Measurements from ENCODE around the gene HDLBP.

HDLBP gene

DNA sequence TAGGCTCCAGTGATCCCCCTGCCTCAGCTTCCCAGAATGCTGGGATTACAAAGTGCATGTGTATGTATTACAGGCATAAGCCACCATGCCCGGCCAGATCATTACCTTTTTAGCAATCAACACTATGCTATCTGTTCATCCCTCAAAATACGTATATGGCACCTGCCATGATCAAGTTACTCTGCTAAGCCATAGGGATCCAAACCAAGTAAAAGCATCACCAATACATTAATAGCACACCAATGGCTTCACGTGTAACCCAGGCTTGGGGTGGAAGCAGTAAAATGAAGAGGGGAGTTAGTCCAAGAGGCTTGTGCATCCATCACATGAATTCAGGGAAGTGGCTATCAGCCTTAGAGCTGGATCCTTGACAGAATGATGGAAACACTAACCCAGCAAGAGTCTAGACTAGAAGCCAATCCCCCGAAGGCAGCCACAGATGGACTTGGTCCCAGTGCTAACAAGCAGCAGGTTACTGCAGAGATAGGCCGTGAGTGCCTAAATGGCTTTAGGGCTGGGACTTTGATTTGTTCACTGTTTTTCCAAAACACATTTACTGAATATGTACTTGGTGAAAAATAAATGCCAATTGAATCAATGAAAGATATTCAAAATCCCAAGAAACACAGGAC lies 11.3 kb downstream of the HDLBP start:
- Histone ChIP-seq H3K9me3 (no peaks in the 10 kb centered on the region), H3K27me3 (no peaks in the 10 kb centered on the region), H3K36me3 (peaks cover 2% of the 10 kb centered on the region; the same call in 1 of the 2 replicates), H3K4me1 (peaks cover 8% of the 10 kb centered on the region), H3K4me3 (ENCODE audit: low read depth, low read length) (no peak overlapping the region)
- TF ChIP-seq, protein P1, sequence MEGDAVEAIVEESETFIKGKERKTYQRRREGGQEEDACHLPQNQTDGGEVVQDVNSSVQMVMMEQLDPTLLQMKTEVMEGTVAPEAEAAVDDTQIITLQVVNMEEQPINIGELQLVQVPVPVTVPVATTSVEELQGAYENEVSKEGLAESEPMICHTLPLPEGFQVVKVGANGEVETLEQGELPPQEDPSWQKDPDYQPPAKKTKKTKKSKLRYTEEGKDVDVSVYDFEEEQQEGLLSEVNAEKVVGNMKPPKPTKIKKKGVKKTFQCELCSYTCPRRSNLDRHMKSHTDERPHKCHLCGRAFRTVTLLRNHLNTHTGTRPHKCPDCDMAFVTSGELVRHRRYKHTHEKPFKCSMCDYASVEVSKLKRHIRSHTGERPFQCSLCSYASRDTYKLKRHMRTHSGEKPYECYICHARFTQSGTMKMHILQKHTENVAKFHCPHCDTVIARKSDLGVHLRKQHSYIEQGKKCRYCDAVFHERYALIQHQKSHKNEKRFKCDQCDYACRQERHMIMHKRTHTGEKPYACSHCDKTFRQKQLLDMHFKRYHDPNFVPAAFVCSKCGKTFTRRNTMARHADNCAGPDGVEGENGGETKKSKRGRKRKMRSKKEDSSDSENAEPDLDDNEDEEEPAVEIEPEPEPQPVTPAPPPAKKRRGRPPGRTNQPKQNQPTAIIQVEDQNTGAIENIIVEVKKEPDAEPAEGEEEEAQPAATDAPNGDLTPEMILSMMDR (IDR thresholded peaks at IDR 0.05; ENCODE audit: low read depth, low read length): no peak
- no peak for DNase-seq

GRCh38 chr2:241302759-241303651 lies 12.5 kb downstream of the HDLBP start:
- no peak overlapping the region for H3K4me3 ChIP-seq (ENCODE audit: low read depth, low read length)
- peaks cover 8% of the 10 kb centered on the region for H3K4me1 ChIP-seq
- TF ChIP-seq, protein P1 (IDR thresholded peaks at IDR 0.05; ENCODE audit: low read depth, low read length): no peak

GRCh38 chr2:241302083-241302482 lies 13.4 kb downstream of the HDLBP start:
- Histone ChIP-seq H3K36me3 (no peaks in the 10 kb centered on the region), H3K4me1 (peaks cover 8% of the 10 kb centered on the region), H3K9me3 (no peaks in the 10 kb centered on the region), H3K27me3 (no peaks in the 10 kb centered on the region), H3K4me3 (ENCODE audit: low read depth, low read length) (no peak overlapping the region)
- TF ChIP-seq, protein P1 (IDR thresholded peaks at IDR 0.05; ENCODE audit: low read depth, low read length): no peak
- no peak for DNase-seq

More at GRCh38 chr2:241302759-241303651, 12.5 kb downstream of the HDLBP start:
- DNase-seq: no peak
- H3K27me3 ChIP-seq: no peaks in the 10 kb centered on the region
- no peaks in the 10 kb centered on the region for H3K9me3 ChIP-seq
- peaks cover 2% of the 10 kb centered on the region; the same call in 1 of the 2 replicates for H3K36me3 ChIP-seq

- no peaks in the 10 kb centered on the region for H3K36me3 ChIP-seq
- no peaks in the 10 kb centered on the region for H3K27me3 ChIP-seq
- H3K4me1 ChIP-seq: peaks cover 8% of the 10 kb centered on the region
- TF ChIP-seq, protein P1 (IDR thresholded peaks at IDR 0.05; ENCODE audit: low read depth, low read length): no peak
- no peaks in the 10 kb centered on the region; the same call in 1 of the 2 replicates for H3K9me3 ChIP-seq
- H3K4me3 ChIP-seq (ENCODE audit: low read depth, low read length): no peak overlapping the region
- no peak for DNase-seq
Measured at GRCh38 chr2:241300000-241300399, 15.5 kb downstream of the HDLBP start.

GRCh38 chr2:241298673-241299072 lies 16.8 kb downstream of the HDLBP start:
- H3K4me1 ChIP-seq: peaks cover 8% of the 10 kb centered on the region
- DNase-seq: no peak
- H3K27me3 ChIP-seq: no peaks in the 10 kb centered on the region
- no peaks in the 10 kb centered on the region; the same call in 1 of the 2 replicates for H3K9me3 ChIP-seq
- TF ChIP-seq, protein P1 (IDR thresholded peaks at IDR 0.05; ENCODE audit: low read depth, low read length): no peak
- no peak overlapping the region for H3K4me3 ChIP-seq (ENCODE audit: low read depth, low read length)
- no peaks in the 10 kb centered on the region for H3K36me3 ChIP-seq
